HepG2 (cell line): ENCODE results near the gene KANK3. TPM values are rescaled to one million over a fixed set of nuclear protein-coding genes. Genes with fewer than 3 reads are reported as not detected.

ENCODE experiments used
- ARNT2 ChIP-seq: sonication (generic); formaldehyde crosslinking; IDR thresholded peaks from 2 replicates; pipeline ENCODE4 v1.8.0; 2022; ENCODE audit warnings: mild to moderate bottlenecking, low read depth, missing genetic modification reagents, moderate library complexity
- CBX1 ChIP-seq: IDR thresholded peaks from one replicate; pipeline ENCODE4 v1.6.1; 2016; ENCODE audit warnings: antibody characterized with exemption, low read depth
- IKZF1 ChIP-seq: fragments of 450-650 bp; IDR thresholded peaks from 2 replicates; pipeline ENCODE4 v1.7.1; 2016
- JUND ChIP-seq: sonication (generic); formaldehyde crosslinking; IDR thresholded peaks from 2 replicates; pipeline ENCODE4 v1.8.0; 2022; ENCODE audit warnings: mild to moderate bottlenecking, missing genetic modification reagents
- KDM1A ChIP-seq: IDR thresholded peaks from 2 replicates; pipeline ENCODE4 v1.6.1; 2016; ENCODE audit warnings: missing compliant biosample characterization
- MBNL3 ChIP-seq: fragments of 250-450 bp; sonication (Bioruptor Pico); conservative IDR thresholded peaks from 2 replicates; pipeline ENCODE4 v1.8.0; 2022; ENCODE audit warnings: mild to moderate bottlenecking, inconsistent platforms
- MTA1 ChIP-seq: sonication (generic); formaldehyde crosslinking; IDR thresholded peaks from 2 replicates; pipeline ENCODE4 v1.4.0; 2020; ENCODE audit warnings: missing genetic modification reagents, mild to moderate bottlenecking, borderline replicate concordance
- SAP130 ChIP-seq: IDR thresholded peaks from 2 replicates; pipeline ENCODE4 v1.6.1; 2016; ENCODE audit warnings: low read depth
- SP5 ChIP-seq: IDR thresholded peaks from 2 replicates; pipeline ENCODE4 v1.6.1; 2016; ENCODE audit warnings: low read depth, borderline replicate concordance
- ZNF17 ChIP-seq: sonication (generic); formaldehyde crosslinking; IDR thresholded peaks from 2 replicates; pipeline ENCODE4 v1.5.0; 2020; ENCODE audit warnings: mild to moderate bottlenecking, missing genetic modification reagents
- ZNF207 ChIP-seq: fragments of 450-650 bp; IDR thresholded peaks from 2 replicates; pipeline ENCODE4 v1.6.1; 2016; ENCODE audit warnings: antibody characterized with exemption, borderline replicate concordance
- ZNF24 ChIP-seq: fragments of 450-650 bp; IDR thresholded peaks from 2 replicates; pipeline ENCODE4 v1.6.1; 2017; ENCODE audit warnings: antibody characterized with exemption, mild to moderate bottlenecking
- ZNF432 ChIP-seq: sonication (generic); formaldehyde crosslinking; IDR thresholded peaks from 2 replicates; pipeline ENCODE4 v1.5.0; 2020; ENCODE audit warnings: missing genetic modification reagents, mild to moderate bottlenecking, borderline replicate concordance
- ZNF792 ChIP-seq: IDR thresholded peaks from 2 replicates; pipeline ENCODE4 v1.6.1; 2016
- ZNF883 ChIP-seq: sonication (generic); formaldehyde crosslinking; IDR thresholded peaks from 2 replicates; pipeline ENCODE4 v1.5.1; 2020; ENCODE audit warnings: mild to moderate bottlenecking, missing genetic modification reagents; ENCODE audit errors: not compliant biosample characterization
- polyA plus RNA-seq, 8 experiments: library from polyadenylated mRNA; depleted of rRNA in 3 of 8; stranded (reverse) in 7 of 8; unstranded in 1 of 8; fragments of >200 nt; fragmentation: Illumina TruSeq in 4 of 8; extraction: Trizol in 4 of 8; gene quantifications; 2 replicates each; pipeline versions ENCODE4 v1.2.1 to v1.2.3, GENCODE V29; 2011 to 2016; ENCODE audit warnings: low read depth in 4 of 8, missing spikeins in 1 of 8, mixed read lengths in 1 of 8; ENCODE audit not compliant: insufficient read depth in 1 of 8
- total RNA-seq, 5 experiments: library from RNA; depleted of rRNA; stranded (reverse); fragments of >200 nt; fragmentation: Illumina TruSeq; extraction: Trizol; gene quantifications; 2 replicates each; pipeline ENCODE4 v1.2.3, GENCODE V29; 2016; ENCODE audit warnings: low read depth in 1 of 5
- TF ChIP-seq, protein P1 (sequence below): sonication (generic); formaldehyde crosslinking; IDR thresholded peaks from 2 replicates; pipeline ENCODE4 v1.5.0; 2020; ENCODE audit warnings: missing genetic modification reagents
- TF ChIP-seq, protein P2 (sequence below): sonication (generic); formaldehyde crosslinking; IDR thresholded peaks from 2 replicates; pipeline ENCODE4 v1.4.0; 2020; ENCODE audit warnings: missing genetic modification reagents
- TF ChIP-seq, protein P3 (sequence below): IDR thresholded peaks from 2 replicates; pipeline ENCODE4 v1.4.0; 2020; ENCODE audit warnings: mild to moderate bottlenecking, missing genetic modification reagents
- TF ChIP-seq, protein P4 (sequence below): IDR thresholded peaks from 2 replicates; pipeline ENCODE4 v1.6.1; 2016; ENCODE audit warnings: mild to moderate bottlenecking
- TF ChIP-seq, protein P5 (sequence below): sonication (generic); formaldehyde crosslinking; conservative IDR thresholded peaks from 2 replicates; pipeline ENCODE4 v1.4.0; 2020; ENCODE audit warnings: missing genetic modification reagents

KANK3 gene
- total and polyA plus RNA-seq, 2 of the 13 experiments (the other 11 are each of a cell fraction or from before 2014, with no cell fraction given): 0.15 to 0.20 TPM

DNA sequence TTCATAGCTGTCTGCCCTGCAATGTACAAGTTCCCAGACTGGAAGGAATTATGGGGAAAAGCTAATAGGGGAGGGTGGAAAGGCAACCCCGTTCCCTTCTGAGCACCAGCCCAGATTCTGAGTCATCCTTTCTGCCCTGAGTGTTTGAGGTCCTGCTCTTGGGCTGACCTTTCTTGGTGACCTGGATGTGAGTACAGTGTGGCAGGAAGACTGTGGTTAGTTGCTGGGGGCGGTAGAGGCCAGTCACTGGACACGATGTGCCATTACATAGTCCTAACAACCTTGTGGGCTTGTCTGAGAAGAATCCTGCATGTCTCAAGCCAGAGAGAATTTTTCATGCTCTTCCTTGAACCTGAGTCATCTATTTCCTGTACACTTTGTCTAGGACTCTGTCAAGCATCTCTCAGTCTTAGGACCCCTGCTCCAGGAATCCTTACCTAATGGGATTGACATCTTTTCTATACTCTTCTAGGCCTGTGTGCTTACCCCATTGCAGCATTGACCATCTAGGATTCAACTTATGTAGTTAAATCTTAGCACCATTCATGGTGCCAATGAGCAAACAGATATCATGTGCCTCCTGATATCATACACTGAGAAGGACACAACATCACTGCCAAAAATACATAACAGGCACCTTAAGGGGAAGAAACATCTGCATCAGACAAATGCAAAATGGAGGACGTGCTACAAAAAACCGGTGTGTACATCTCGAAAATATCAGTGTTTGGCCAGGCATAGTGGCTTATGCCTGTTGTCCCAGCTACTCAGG, 12.8 kb upstream of the KANK3 start (continued):
- TF ChIP-seq, protein P1, sequence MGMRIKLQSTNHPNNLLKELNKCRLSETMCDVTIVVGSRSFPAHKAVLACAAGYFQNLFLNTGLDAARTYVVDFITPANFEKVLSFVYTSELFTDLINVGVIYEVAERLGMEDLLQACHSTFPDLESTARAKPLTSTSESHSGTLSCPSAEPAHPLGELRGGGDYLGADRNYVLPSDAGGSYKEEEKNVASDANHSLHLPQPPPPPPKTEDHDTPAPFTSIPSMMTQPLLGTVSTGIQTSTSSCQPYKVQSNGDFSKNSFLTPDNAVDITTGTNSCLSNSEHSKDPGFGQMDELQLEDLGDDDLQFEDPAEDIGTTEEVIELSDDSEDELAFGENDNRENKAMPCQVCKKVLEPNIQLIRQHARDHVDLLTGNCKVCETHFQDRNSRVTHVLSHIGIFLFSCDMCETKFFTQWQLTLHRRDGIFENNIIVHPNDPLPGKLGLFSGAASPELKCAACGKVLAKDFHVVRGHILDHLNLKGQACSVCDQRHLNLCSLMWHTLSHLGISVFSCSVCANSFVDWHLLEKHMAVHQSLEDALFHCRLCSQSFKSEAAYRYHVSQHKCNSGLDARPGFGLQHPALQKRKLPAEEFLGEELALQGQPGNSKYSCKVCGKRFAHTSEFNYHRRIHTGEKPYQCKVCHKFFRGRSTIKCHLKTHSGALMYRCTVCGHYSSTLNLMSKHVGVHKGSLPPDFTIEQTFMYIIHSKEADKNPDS (CRISPR knock-in tag): no peak
- no peak for TF ChIP-seq ZNF24
- TF ChIP-seq, protein P2, sequence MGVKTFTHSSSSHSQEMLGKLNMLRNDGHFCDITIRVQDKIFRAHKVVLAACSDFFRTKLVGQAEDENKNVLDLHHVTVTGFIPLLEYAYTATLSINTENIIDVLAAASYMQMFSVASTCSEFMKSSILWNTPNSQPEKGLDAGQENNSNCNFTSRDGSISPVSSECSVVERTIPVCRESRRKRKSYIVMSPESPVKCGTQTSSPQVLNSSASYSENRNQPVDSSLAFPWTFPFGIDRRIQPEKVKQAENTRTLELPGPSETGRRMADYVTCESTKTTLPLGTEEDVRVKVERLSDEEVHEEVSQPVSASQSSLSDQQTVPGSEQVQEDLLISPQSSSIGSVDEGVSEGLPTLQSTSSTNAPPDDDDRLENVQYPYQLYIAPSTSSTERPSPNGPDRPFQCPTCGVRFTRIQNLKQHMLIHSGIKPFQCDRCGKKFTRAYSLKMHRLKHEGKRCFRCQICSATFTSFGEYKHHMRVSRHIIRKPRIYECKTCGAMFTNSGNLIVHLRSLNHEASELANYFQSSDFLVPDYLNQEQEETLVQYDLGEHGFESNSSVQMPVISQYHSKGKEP (CRISPR knock-in tag): no peak
- no peak for TF ChIP-seq ZNF432 (CRISPR knock-in tag)
- TF ChIP-seq CBX1: no peak
- TF ChIP-seq, protein P3, sequence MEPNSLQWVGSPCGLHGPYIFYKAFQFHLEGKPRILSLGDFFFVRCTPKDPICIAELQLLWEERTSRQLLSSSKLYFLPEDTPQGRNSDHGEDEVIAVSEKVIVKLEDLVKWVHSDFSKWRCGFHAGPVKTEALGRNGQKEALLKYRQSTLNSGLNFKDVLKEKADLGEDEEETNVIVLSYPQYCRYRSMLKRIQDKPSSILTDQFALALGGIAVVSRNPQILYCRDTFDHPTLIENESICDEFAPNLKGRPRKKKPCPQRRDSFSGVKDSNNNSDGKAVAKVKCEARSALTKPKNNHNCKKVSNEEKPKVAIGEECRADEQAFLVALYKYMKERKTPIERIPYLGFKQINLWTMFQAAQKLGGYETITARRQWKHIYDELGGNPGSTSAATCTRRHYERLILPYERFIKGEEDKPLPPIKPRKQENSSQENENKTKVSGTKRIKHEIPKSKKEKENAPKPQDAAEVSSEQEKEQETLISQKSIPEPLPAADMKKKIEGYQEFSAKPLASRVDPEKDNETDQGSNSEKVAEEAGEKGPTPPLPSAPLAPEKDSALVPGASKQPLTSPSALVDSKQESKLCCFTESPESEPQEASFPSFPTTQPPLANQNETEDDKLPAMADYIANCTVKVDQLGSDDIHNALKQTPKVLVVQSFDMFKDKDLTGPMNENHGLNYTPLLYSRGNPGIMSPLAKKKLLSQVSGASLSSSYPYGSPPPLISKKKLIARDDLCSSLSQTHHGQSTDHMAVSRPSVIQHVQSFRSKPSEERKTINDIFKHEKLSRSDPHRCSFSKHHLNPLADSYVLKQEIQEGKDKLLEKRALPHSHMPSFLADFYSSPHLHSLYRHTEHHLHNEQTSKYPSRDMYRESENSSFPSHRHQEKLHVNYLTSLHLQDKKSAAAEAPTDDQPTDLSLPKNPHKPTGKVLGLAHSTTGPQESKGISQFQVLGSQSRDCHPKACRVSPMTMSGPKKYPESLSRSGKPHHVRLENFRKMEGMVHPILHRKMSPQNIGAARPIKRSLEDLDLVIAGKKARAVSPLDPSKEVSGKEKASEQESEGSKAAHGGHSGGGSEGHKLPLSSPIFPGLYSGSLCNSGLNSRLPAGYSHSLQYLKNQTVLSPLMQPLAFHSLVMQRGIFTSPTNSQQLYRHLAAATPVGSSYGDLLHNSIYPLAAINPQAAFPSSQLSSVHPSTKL (CRISPR knock-in tag): peak; percentile 83
- no peak for TF ChIP-seq IKZF1
- TF ChIP-seq ZNF883 (CRISPR knock-in tag): no peak
- TF ChIP-seq, protein P4, sequence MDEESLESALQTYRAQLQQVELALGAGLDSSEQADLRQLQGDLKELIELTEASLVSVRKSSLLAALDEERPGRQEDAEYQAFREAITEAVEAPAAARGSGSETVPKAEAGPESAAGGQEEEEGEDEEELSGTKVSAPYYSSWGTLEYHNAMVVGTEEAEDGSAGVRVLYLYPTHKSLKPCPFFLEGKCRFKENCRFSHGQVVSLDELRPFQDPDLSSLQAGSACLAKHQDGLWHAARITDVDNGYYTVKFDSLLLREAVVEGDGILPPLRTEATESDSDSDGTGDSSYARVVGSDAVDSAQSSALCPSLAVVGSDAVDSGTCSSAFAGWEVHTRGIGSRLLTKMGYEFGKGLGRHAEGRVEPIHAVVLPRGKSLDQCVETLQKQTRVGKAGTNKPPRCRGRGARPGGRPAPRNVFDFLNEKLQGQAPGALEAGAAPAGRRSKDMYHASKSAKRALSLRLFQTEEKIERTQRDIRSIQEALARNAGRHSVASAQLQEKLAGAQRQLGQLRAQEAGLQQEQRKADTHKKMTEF (CRISPR knock-in tag): 0 out of 2 replicates have a peak, but pooled peaks have one; percentile 26
- TF ChIP-seq ZNF17: no peak
- no peak for TF ChIP-seq MBNL3 (CRISPR knock-in tag)
- TF ChIP-seq JUND (CRISPR knock-in tag): peak; percentile 77
- TF ChIP-seq, protein P5, sequence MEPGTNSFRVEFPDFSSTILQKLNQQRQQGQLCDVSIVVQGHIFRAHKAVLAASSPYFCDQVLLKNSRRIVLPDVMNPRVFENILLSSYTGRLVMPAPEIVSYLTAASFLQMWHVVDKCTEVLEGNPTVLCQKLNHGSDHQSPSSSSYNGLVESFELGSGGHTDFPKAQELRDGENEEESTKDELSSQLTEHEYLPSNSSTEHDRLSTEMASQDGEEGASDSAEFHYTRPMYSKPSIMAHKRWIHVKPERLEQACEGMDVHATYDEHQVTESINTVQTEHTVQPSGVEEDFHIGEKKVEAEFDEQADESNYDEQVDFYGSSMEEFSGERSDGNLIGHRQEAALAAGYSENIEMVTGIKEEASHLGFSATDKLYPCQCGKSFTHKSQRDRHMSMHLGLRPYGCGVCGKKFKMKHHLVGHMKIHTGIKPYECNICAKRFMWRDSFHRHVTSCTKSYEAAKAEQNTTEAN (CRISPR knock-in tag): no peak
- TF ChIP-seq ZNF792 (CRISPR knock-in tag): peak; percentile 88; the same call in 1 of the 2 replicates
- peak; percentile 89 for TF ChIP-seq SAP130 (CRISPR knock-in tag)
- TF ChIP-seq MTA1: no peak
- TF ChIP-seq ARNT2 (CRISPR knock-in tag): no peak
- TF ChIP-seq SP5: 0 out of 2 replicates have a peak, but pooled peaks have one; percentile 36
- TF ChIP-seq KDM1A (CRISPR knock-in tag): no peak
- TF ChIP-seq ZNF207: no peak
